Urinary bladder (tissue), 4 donors: ENCODE results near the gene CEBPB. TPM values are rescaled to one million over a fixed set of nuclear protein-coding genes. Genes with fewer than 3 reads are reported as not detected.

ENCODE experiments used
- DNase-seq: peaks from one replicate; pipeline ENCODE4 v3.0.0-alpha.2; 2015; ENCODE audit errors: extremely low spot score
- H3K27ac ChIP-seq: one replicate; pipeline ENCODE4 v1.5.1; 2013; ENCODE audit warnings: low read depth, mild to moderate bottlenecking, moderate library complexity
- H3K36me3 ChIP-seq: one replicate; pipeline ENCODE4 v1.6.1; 2013; ENCODE audit warnings: mild to moderate bottlenecking, moderate library complexity; ENCODE audit not compliant: insufficient read depth
- H3K4me1 ChIP-seq: one replicate; pipeline ENCODE4 v1.6.1; 2013; ENCODE audit warnings: mild to moderate bottlenecking, moderate library complexity; ENCODE audit not compliant: insufficient read depth
- H3K4me3 ChIP-seq: one replicate; pipeline ENCODE4 v1.5.1; 2013; ENCODE audit warnings: low read depth, low read length
- WGBS: extraction: QIAGEN DNeasy Blood & Tissue Kit; methylation state at CpG from one replicate; pipeline ENCODE4 v1.1.7; 2013; 5-methylcytosine and 5-hydroxymethylcytosine counted together
- polyA plus RNA-seq: library from polyadenylated mRNA; stranded (reverse); fragments of 200-250 nt; gene quantifications from one replicate; pipeline ENCODE4 v1.2.3, GENCODE V29; 2013
- total RNA-seq: library from RNA; depleted of rRNA; stranded (reverse); fragments of >200 nt; gene quantifications from one replicate; pipeline ENCODE4 v1.2.3, GENCODE V29; 2014
- donor health status: healthy with polysubstance abuse.
- donor health status: healthy.

Gene CEBPB
- total and polyA plus RNA-seq, 2 donors, result 13.1 to 76.6 TPM

GRCh38 chr20:50218987-50219435, 28.4 kb downstream of the CEBPB start:
- no peak overlapping the region for H3K27ac ChIP-seq
- H3K4me3 ChIP-seq, result no peak overlapping the region
- H3K4me1 ChIP-seq, result no peaks in the 10 kb centered on the region
- no peak for DNase-seq
- H3K36me3 ChIP-seq, result no peaks in the 10 kb centered on the region
- WGBS, result 62% methylated on average over 5 of the region's 5 CpGs

- 94% methylated on average over 4 of the region's 4 CpGs for WGBS
- DNase-seq, result no peak
- Histone ChIP-seq H3K36me3 (no peaks in the 10 kb centered on the region), H3K27ac (no peak overlapping the region), H3K4me1 (no peaks in the 10 kb centered on the region), H3K4me3 (no peak overlapping the region)
Observed at GRCh38 chr20:50219600-50219999, 29.0 kb downstream of the CEBPB start.

GRCh38 chr20:50220093-50220893, 29.7 kb downstream of the CEBPB start:
- Histone ChIP-seq H3K4me3 (no peak overlapping the region), H3K27ac (no peak overlapping the region), H3K4me1 (no peaks in the 10 kb centered on the region), H3K36me3 (no peaks in the 10 kb centered on the region)
- DNase-seq, result no peak
- WGBS, result 86% methylated on average over 11 of the region's 11 CpGs

DNA sequence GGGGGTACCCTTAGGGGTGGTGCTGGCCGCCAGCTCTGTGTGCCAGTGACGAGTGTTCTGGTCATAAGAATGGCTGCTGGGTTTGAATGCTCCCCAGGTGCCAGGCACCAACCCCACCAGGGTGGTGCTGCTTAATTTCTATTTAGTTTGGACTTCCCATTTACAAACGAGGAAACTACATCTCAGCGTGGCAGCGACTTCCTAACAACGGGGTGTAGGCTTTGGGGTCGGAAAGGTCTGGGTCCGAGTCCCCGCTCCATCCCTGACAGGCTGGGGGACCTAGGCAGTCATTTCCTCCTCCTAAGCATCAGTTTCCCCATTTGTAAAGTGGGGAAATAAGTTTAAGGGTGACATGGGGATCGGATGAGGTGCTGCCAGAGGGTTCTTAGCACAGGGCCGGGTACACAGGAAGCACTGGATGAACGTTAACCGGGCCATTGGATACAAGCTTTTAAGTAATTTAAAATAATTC, 30.3 kb downstream of the CEBPB start:
- 85% methylated on average over 13 of the region's 13 CpGs for WGBS
- Histone ChIP-seq H3K4me3 (no peak overlapping the region), H3K27ac (no peak overlapping the region), H3K36me3 (no peaks in the 10 kb centered on the region), H3K4me1 (no peaks in the 10 kb centered on the region)
- no peak for DNase-seq

- DNase-seq, result no peak
- 85% methylated on average over 18 of the region's 18 CpGs for WGBS
- Histone ChIP-seq H3K4me3 (no peak overlapping the region), H3K27ac (no peak overlapping the region), H3K4me1 (no peaks in the 10 kb centered on the region), H3K36me3 (no peaks in the 10 kb centered on the region)
Observed at GRCh38 chr20:50221501-50222308, 31.1 kb downstream of the CEBPB start.

DNA sequence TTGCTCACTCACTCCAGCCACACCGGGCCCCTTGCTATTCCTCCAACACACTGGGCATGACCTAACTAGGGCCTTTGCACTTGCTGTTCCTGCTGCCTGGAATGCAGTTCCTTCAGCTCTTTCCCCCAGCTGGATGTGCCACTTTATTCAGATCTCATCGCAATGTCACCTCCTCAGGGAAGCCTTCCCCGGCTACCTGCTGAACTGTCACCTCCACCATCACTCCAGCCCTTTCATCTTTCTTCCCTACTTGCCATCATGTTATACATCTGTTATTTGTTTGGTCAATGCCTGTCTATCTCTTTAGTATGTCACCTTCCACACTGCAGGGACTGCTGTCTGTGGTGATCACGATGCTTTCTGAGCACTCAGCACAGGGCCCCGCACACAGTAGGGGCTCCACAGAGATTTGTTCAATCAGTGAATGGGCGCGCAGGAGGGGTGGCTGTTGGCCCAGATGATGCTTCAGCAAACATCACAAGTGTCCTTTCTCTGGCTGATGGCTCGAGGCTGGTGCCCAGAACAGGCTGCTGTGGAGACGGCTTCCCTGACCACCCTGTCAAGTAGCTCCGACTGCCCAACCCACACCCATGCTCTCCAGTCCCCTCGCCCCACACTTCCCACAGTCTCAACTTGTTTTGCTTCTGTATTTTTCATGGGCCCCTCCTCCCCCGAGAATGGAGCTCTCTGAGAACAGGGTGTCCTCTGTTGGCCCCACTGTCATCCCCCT, 31.8 kb downstream of the CEBPB start:
- no peak overlapping the region for H3K27ac ChIP-seq
- no peaks in the 10 kb centered on the region for H3K36me3 ChIP-seq
- 92% methylated on average over 12 of the region's 12 CpGs for WGBS
- no peak overlapping the region for H3K4me3 ChIP-seq
- H3K4me1 ChIP-seq, result no peaks in the 10 kb centered on the region
- no peak for DNase-seq

- Histone ChIP-seq H3K27ac (no peak overlapping the region), H3K36me3 (no peaks in the 10 kb centered on the region), H3K4me3 (no peak overlapping the region), H3K4me1 (no peaks in the 10 kb centered on the region)
- DNase-seq, result no peak
- 85% methylated on average over 28 of the region's 28 CpGs for WGBS
Observed at GRCh38 chr20:50223039-50224005, 32.7 kb downstream of the CEBPB start.

DNA sequence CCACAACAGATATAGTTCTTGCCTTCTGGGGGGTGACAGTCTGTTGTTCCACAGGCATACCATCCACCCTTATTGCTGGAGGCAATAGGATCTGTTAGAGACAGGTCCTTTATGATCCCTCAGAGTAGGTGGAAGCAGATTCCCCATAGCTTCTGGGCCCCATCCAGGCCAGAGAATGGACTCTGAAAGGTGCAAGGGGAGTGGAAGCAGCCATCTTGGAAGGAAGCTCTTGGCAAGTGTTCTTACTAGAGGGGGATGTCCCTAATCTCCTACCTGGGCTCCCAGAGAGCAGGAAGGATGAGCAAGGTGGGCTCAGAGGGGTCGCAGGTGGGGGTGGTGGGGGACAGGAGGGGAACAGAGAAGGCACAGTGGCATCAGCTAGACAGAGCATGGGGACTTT, 33.4 kb downstream of the CEBPB start:
- 90% methylated on average over 1 of the region's 1 CpG for WGBS
- Histone ChIP-seq H3K36me3 (no peaks in the 10 kb centered on the region), H3K4me3 (no peak overlapping the region), H3K4me1 (no peaks in the 10 kb centered on the region), H3K27ac (peak overlapping the region; percentile 25)
- DNase-seq, result no peak

- no peak for DNase-seq
- Histone ChIP-seq H3K36me3 (no peaks in the 10 kb centered on the region), H3K27ac (no peak overlapping the region), H3K4me1 (no peaks in the 10 kb centered on the region), H3K4me3 (no peak overlapping the region)
- 27% methylated on average over 10 of the region's 10 CpGs for WGBS
Observed at GRCh38 chr20:50224531-50225255, 34.1 kb downstream of the CEBPB start.

DNA sequence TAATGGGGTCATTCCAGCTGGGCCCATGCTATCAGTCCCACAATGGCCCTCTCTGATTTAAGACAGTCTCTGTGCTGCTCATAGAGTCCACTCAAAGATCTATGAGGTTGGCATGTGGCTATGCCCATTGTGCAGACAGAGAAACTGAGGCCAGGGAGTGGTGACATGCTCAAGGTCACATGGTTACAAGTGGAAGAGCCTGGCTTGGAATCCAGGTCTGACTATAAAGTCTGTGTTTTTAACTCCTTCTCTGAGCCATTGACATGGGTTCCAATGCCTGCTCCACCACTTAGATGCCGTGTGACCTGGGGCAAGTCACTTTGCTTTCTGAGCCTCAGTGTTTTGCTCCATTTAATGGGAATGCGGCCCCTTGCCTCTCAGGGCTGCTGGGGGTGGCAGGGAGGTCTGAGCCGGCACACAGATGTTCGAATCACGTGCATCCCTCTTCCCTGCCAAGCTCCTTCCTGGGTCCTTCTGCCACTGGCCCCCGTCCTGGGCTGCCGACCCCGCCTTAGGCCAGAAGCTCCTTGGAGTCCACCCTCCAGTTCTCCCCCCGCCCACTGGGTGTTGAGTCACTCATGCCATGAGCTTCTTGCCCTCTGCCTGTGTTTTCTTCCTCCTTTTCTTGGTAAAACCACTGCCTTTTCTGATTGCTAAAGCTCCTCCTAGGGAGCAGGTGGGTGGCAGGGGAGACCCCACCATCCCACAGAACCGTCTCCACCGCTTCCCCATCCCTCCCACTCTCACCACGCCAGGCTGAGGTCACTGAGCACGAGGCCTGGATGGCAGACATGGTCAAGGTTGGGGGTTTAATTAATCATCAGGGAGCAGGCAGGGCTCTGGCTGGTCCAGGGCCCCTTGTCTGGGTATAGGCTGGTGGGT, 35.7 kb downstream of the CEBPB start:
- Histone ChIP-seq H3K27ac (no peak overlapping the region), H3K36me3 (no peaks in the 10 kb centered on the region), H3K4me1 (no peaks in the 10 kb centered on the region), H3K4me3 (no peak overlapping the region)
- DNase-seq, result no peak
- WGBS, result 70% methylated on average over 13 of the region's 13 CpGs

- Histone ChIP-seq H3K27ac (no peak overlapping the region), H3K36me3 (no peaks in the 10 kb centered on the region), H3K4me3 (no peak overlapping the region), H3K4me1 (no peaks in the 10 kb centered on the region)
- no peak for DNase-seq
- 94% methylated on average over 3 of the region's 3 CpGs for WGBS
Observed at GRCh38 chr20:50227506-50227905, 36.9 kb downstream of the CEBPB start.
